HG03457 (cell line): ENCODE data around the gene UVSSA.
"Not testable (repeated sequence)": the region's sequence is repeated elsewhere in the genome, so short reads cannot be mapped to it uniquely, and the experiment has no call there.

ENCODE experiments used
- ATAC-seq: cut with Tn5 transposase; IDR thresholded peaks from one replicate; pipeline ENCODE4 v1.9.1; 2021; ENCODE audit warnings: moderate number of reproducible peaks; ENCODE audit not compliant: unreplicated experiment

The UVSSA gene

GRCh38 chr4:1329408-1330371 lies 17.3 kb upstream of the UVSSA start:
- no peak for ATAC-seq

- ATAC-seq = no peak
Measured at GRCh38 chr4:1330761-1331590, 16.0 kb upstream of the UVSSA start.

GRCh38 chr4:1331591-1332353 lies 15.2 kb upstream of the UVSSA start:
- no peak for ATAC-seq

GRCh38 chr4:1332686-1333085 lies 14.3 kb upstream of the UVSSA start:
- ATAC-seq = no peak

- ATAC-seq = no peak
Measured at GRCh38 chr4:1333256-1333655, 13.8 kb upstream of the UVSSA start.

- not testable (repeated sequence) for ATAC-seq
Measured at GRCh38 chr4:1333851-1334578, 13.0 kb upstream of the UVSSA start.

- ATAC-seq = no peak
Measured at GRCh38 chr4:1334579-1334895, 12.5 kb upstream of the UVSSA start.

- ATAC-seq = not testable (repeated sequence)
Measured at GRCh38 chr4:1335193-1335883, 11.7 kb upstream of the UVSSA start.

- ATAC-seq = no peak
Measured at GRCh38 chr4:1336088-1336491, 10.9 kb upstream of the UVSSA start.

GRCh38 chr4:1337376-1337831 lies 9.6 kb upstream of the UVSSA start:
- no peak for ATAC-seq

- ATAC-seq = no peak
Measured at GRCh38 chr4:1337951-1338751, 8.9 kb upstream of the UVSSA start.

- no peak for ATAC-seq
Measured at GRCh38 chr4:1338752-1339414, 8.1 kb upstream of the UVSSA start.

GRCh38 chr4:1339489-1339888 lies 7.5 kb upstream of the UVSSA start:
- ATAC-seq = no peak

- ATAC-seq = no peak
Measured at GRCh38 chr4:1340181-1340747, 6.7 kb upstream of the UVSSA start.

- no peak for ATAC-seq
Measured at GRCh38 chr4:1340861-1341260, 6.1 kb upstream of the UVSSA start.

GRCh38 chr4:1342003-1342402 lies 5.0 kb upstream of the UVSSA start:
- no peak for ATAC-seq

- ATAC-seq = no peak
Measured at GRCh38 chr4:1344696-1345095, 2.3 kb upstream of the UVSSA start.
